ENCODE results near the gene MEGF11.
A peak's percentile ranks its signal among the peaks of the same experiment; 100 is the strongest.

Gene MEGF11

GRCh38 chr15:66142285-66142684 is 111.3 kb downstream of the MEGF11 start:
- H3K4me1 ChIP-seq, result peaks cover 17 to 47% (median 30%) of the 10 kb centered on the region in 10 experiments
- peak overlapping the region in 2 of 11 experiments; percentile 4 to 69; a peak in 1 of 22 replicates for H3K27ac ChIP-seq
- no peak overlapping the region for H3K4me3 ChIP-seq
- H3K9ac ChIP-seq, result no peak overlapping the region; a peak in 1 of 22 replicates
- peak overlapping the region in 4 of 11 experiments; percentile 2 to 35 (median 20); a peak in 4 of 22 replicates for H3K4me2 ChIP-seq
- no peaks in the 10 kb centered on the region for H3K36me3 ChIP-seq
- no peaks in the 10 kb centered on the region for H3K27me3 ChIP-seq
- no peak for TF ChIP-seq Cebpa-rat (IDR thresholded peaks at IDR 0.05)
- H3K9me3 ChIP-seq (replicated peaks in 1 of 11), result no peaks in the 10 kb centered on the region
- H4K20me1 ChIP-seq, result no peaks in the 10 kb centered on the region

GRCh38 chr15:66139591-66140207 is 113.9 kb downstream of the MEGF11 start:
- Histone ChIP-seq H3K4me1 (peaks cover 0 to 28% (median 10%) of the 10 kb centered on the region in 10 experiments; a peak in 14 of 20 replicates), H3K9ac (no peak overlapping the region), H3K9me3 (replicated peaks in 1 of 11) (no peaks in the 10 kb centered on the region), H3K27me3 (no peaks in the 10 kb centered on the region), H3K27ac (no peak overlapping the region), H3K4me2 (no peak overlapping the region), H3K4me3 (no peak overlapping the region), H3K36me3 (no peaks in the 10 kb centered on the region), H4K20me1 (no peaks in the 10 kb centered on the region)
- TF ChIP-seq Cebpa-rat (IDR thresholded peaks at IDR 0.05), result no peak

DNA sequence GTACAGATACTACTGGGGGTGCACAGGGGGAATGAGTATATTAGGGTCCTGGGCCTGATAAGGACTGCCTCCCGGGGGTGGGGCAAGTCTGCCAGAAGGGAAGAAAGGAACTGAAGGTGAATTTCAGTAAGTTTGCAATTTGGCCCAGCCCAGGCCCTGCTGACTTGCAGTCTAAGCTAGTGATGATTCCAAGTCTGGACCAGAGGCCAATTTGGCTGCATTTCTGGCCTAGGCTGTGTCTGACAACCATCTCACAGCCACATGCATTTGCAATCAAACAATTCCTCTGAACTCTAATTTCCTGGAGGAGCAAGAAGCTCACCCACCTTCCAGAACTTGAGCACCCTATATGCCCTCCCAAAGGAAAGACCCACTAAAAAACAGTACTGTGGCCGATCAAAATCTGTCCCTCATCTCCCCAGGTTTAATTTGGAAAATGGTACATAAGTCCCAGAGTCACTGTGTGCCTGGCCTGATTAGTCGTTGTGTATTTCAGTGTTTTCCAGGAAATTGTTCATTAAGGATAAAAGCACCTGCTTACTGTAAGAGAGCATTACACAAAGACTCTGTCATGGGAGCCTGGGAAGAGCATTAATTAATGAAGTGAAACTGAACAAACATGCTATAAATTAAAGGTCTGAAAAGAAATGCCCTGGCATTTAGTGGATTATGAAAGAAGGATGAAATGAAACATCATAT is 114.5 kb downstream of the MEGF11 start:
- Histone ChIP-seq H3K9me3 (replicated peaks in 1 of 11) (no peaks in the 10 kb centered on the region), H3K36me3 (no peaks in the 10 kb centered on the region), H3K27me3 (no peaks in the 10 kb centered on the region), H3K4me3 (no peak overlapping the region), H3K27ac (no peak overlapping the region), H4K20me1 (no peaks in the 10 kb centered on the region), H3K4me1 (peaks cover 0 to 24% (median 6%) of the 10 kb centered on the region in 10 experiments; a peak in 11 of 20 replicates), H3K4me2 (no peak overlapping the region), H3K9ac (no peak overlapping the region)
- TF ChIP-seq Cebpa-rat (IDR thresholded peaks at IDR 0.05), result no peak

GRCh38 chr15:66138096-66138783 is 115.3 kb downstream of the MEGF11 start:
- Histone ChIP-seq H3K9me3 (replicated peaks in 1 of 11) (no peaks in the 10 kb centered on the region), H3K36me3 (no peaks in the 10 kb centered on the region), H3K4me1 (peaks cover 0 to 19% (median 6%) of the 10 kb centered on the region in 10 experiments; a peak in 10 of 20 replicates), H4K20me1 (no peaks in the 10 kb centered on the region), H3K27me3 (no peaks in the 10 kb centered on the region), H3K27ac (no peak overlapping the region), H3K4me3 (no peak overlapping the region), H3K9ac (no peak overlapping the region), H3K4me2 (no peak overlapping the region)
- no peak for TF ChIP-seq Cebpa-rat (IDR thresholded peaks at IDR 0.05)

- Histone ChIP-seq H3K36me3 (no peaks in the 10 kb centered on the region), H4K20me1 (no peaks in the 10 kb centered on the region), H3K4me3 (no peak overlapping the region), H3K27me3 (no peaks in the 10 kb centered on the region), H3K27ac (no peak overlapping the region), H3K9ac (no peak overlapping the region), H3K4me2 (no peak overlapping the region), H3K4me1 (peaks cover 0 to 13% (median 7%) of the 10 kb centered on the region in 10 experiments; a peak in 14 of 20 replicates), H3K9me3 (replicated peaks in 1 of 11) (no peaks in the 10 kb centered on the region)
- TF ChIP-seq Cebpa-rat (IDR thresholded peaks at IDR 0.05), result peak in 2 of 11 experiments; percentile 32 to 51; a peak in 2 of 22 replicates
Observed at GRCh38 chr15:66136948-66137347, 116.6 kb downstream of the MEGF11 start.

DNA sequence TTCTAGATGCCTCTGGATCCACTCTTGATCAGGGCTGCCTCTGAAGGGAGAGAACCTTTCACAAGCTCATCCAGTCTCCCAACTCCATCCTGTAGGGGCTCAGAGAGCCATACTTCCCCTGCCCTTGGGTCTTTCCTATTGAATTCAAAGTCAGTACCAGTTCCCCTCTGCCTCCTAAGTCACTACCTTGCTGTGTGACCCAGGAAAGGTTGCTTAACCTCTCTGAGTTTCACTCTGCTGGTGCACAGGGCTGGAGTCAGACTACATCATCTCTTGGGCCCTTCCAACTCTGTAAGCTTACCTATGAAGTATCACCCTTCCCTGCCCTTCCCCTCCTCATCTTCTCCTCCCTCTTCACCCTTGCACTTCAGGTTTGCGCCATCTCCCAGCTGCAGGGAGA is 117.9 kb downstream of the MEGF11 start:
- peak overlapping the region in 7 of 11 experiments; percentile 11 to 36 (median 22); a peak in 4 of 22 replicates for H3K4me2 ChIP-seq
- H3K4me3 ChIP-seq, result no peak overlapping the region
- no peak overlapping the region for H3K27ac ChIP-seq
- no peaks in the 10 kb centered on the region for H3K27me3 ChIP-seq
- H3K4me1 ChIP-seq, result peaks cover 0 to 23% (median 19%) of the 10 kb centered on the region in 10 experiments; a peak in 15 of 20 replicates
- H3K36me3 ChIP-seq, result no peaks in the 10 kb centered on the region
- TF ChIP-seq Cebpa-rat (IDR thresholded peaks at IDR 0.05), result no peak
- no peak overlapping the region for H3K9ac ChIP-seq
- H4K20me1 ChIP-seq, result no peaks in the 10 kb centered on the region
- H3K9me3 ChIP-seq (replicated peaks in 1 of 11), result no peaks in the 10 kb centered on the region

DNA sequence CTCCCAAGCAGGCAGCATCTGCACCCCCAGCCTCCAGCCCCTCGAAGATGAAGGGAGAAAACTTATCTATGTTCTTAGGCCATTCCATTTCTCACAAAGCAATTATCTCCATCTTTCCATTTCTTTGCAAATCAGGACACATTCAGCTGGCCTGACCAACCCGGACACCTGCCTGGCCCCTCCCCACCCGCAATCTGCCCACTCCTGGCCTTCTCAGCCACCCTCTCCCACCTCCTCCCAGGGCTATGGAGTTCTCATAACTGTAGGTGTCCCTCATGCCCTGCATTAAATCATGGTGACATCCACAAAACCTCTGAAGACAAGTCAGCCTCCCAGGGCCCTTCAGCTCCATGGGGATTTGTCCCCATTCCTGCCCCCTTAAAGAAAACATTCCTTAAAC is 119.3 kb downstream of the MEGF11 start:
- H4K20me1 ChIP-seq, result no peaks in the 10 kb centered on the region
- H3K36me3 ChIP-seq, result no peaks in the 10 kb centered on the region
- no peak overlapping the region for H3K27ac ChIP-seq
- H3K4me3 ChIP-seq, result no peak overlapping the region
- peaks cover 0 to 37% (median 25%) of the 10 kb centered on the region in 10 experiments; a peak in 15 of 20 replicates for H3K4me1 ChIP-seq
- no peaks in the 10 kb centered on the region for H3K9me3 ChIP-seq (replicated peaks in 1 of 11)
- H3K27me3 ChIP-seq, result no peaks in the 10 kb centered on the region
- no peak overlapping the region for H3K4me2 ChIP-seq
- no peak overlapping the region for H3K9ac ChIP-seq
- TF ChIP-seq Cebpa-rat (IDR thresholded peaks at IDR 0.05), result no peak

GRCh38 chr15:66133247-66133885 is 120.2 kb downstream of the MEGF11 start:
- H3K27me3 ChIP-seq, result no peaks in the 10 kb centered on the region

More at GRCh38 chr15:66133247-66133885, 120.2 kb downstream of the MEGF11 start:
- TF ChIP-seq Cebpa-rat (IDR thresholded peaks at IDR 0.05), result no peak
- no peaks in the 10 kb centered on the region for H3K36me3 ChIP-seq
- H3K27ac ChIP-seq, result no peak overlapping the region
- no peaks in the 10 kb centered on the region for H3K9me3 ChIP-seq (replicated peaks in 1 of 11)
- peaks cover 0 to 40% (median 25%) of the 10 kb centered on the region in 10 experiments; a peak in 15 of 20 replicates for H3K4me1 ChIP-seq
- no peaks in the 10 kb centered on the region for H4K20me1 ChIP-seq
- H3K4me3 ChIP-seq, result no peak overlapping the region
- no peak overlapping the region for H3K9ac ChIP-seq
- no peak overlapping the region for H3K4me2 ChIP-seq

Measured in BLaER1 treated with 17β-estradiol and CSF1 and Interleukin-3, amounts not matched to agents 10 nM and 100 nM (cell line).